Breast epithelium (tissue), 4 donors: ENCODE results near the gene PUM1. TPM values are rescaled to one million over a fixed set of nuclear protein-coding genes. Genes with fewer than 3 reads are reported as not detected.
A peak's percentile ranks its signal among the peaks of the same experiment; 100 is the strongest.

Source experiments
- DNase-seq, 2 donors: peaks; one replicate each; pipeline ENCODE4 v3.0.0-alpha.2; 2019; ENCODE audit warnings: low spot score in 2 of 2
- H3K27ac ChIP-seq, 2 donors: fragments of 200-600 bp; sonication (generic) in 1 of 2; one replicate each; pipeline ENCODE4 v1.5.1; 2016 to 2019; ENCODE audit warnings: mild to moderate bottlenecking in 1 of 2
- H3K27me3 ChIP-seq, 2 donors: fragments of 200-600 bp; sonication (generic) in 1 of 2; one replicate each; pipeline versions ENCODE4 v1.5.1 to v1.6.0; 2017 to 2019; ENCODE audit warnings: control low read depth in 1 of 2, mild to moderate bottlenecking in 1 of 2
- H3K36me3 ChIP-seq: fragments of 200-600 bp; one replicate; pipeline ENCODE4 v1.5.1; 2019
- H3K4me1 ChIP-seq, 2 donors: fragments of 200-600 bp; sonication (generic); one replicate each; pipeline ENCODE4 v1.5.1; 2016 to 2019; ENCODE audit warnings: control low read depth in 1 of 2
- H3K4me3 ChIP-seq, 3 donors: fragments of 200-600 bp; sonication (generic); 1 replicate in 2 of 3; 2 replicates in 1 of 3; pipeline ENCODE4 v1.5.1; 2016 to 2019; ENCODE audit warnings: mild to moderate bottlenecking in 3 of 3, moderate library complexity in 2 of 3
- H3K9me3 ChIP-seq, 2 donors: fragments of 200-600 bp; sonication (generic) in 1 of 2; one replicate each; pipeline ENCODE4 v1.5.1; 2016 to 2019; ENCODE audit warnings: control low read depth in 1 of 2
- POLR2A ChIP-seq: fragments of 450-650 bp; IDR thresholded peaks from one replicate; pipeline ENCODE4 v1.6.1; 2016; ENCODE audit warnings: antibody characterized with exemption, mild to moderate bottlenecking, moderate library complexity
- POLR2AphosphoS5 ChIP-seq, 3 donors: sonication (generic); formaldehyde crosslinking; IDR thresholded peaks; one replicate each; pipeline ENCODE4 v1.6.1; 2017; ENCODE audit warnings: antibody characterized with exemption in 3 of 3
- intact Hi-C: fragments of 100-400 bp; cut with DNase I; formaldehyde crosslinking; loops from one replicate; pipeline ENCODE4 v1.15.1; 2023; ENCODE audit warnings: low total_unique reads
- total RNA-seq, 3 donors: library from RNA; depleted of rRNA; stranded (reverse); fragments of >200 nt; gene quantifications; one replicate each; pipeline ENCODE4 v1.1.0, GENCODE V29; 2016
- TF ChIP-seq, protein P1 (sequence below), 3 donors: fragments of 450-650 bp; IDR thresholded peaks; one replicate each; pipeline ENCODE4 v1.5.1; 2016 to 2017; ENCODE audit warnings: antibody characterized with exemption in 3 of 3, mild to moderate bottlenecking in 3 of 3, moderate library complexity in 3 of 3

The PUM1 gene
- total RNA-seq, 3 donors from 2014 or later: 93.8 to 149 (median 116) TPM

DNA sequence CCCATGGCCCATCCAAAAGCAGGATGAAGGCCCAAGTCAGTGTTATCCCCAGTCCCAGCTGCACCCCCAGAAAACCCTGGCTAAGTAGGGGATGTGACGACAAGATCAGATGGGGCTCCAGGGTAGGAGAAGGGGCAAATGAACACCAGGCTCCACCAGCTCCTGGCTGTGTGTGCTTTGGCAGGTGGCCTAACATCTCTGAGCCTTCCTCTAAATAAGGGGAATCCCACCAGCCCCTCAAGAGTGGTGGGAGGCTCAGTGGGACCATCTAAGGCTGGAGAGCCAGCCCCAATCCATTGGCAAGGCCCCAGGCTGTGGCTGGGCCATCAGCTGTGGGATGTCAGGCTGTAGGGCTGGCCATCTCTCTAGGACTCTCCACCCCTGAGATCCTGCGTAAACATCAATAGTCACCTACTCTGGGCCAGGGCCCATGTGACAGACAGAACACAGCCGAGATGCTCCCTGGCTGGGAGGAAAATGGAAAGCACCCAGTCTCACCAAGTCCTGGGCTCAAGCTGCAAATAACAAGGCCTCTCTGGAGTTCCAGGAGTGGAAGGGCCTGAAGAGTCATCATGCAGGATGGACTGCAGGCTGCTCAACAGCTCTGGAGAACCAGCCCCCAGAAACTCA lies 164.5 kb downstream of the PUM1 start:
- TF ChIP-seq, protein P1, sequence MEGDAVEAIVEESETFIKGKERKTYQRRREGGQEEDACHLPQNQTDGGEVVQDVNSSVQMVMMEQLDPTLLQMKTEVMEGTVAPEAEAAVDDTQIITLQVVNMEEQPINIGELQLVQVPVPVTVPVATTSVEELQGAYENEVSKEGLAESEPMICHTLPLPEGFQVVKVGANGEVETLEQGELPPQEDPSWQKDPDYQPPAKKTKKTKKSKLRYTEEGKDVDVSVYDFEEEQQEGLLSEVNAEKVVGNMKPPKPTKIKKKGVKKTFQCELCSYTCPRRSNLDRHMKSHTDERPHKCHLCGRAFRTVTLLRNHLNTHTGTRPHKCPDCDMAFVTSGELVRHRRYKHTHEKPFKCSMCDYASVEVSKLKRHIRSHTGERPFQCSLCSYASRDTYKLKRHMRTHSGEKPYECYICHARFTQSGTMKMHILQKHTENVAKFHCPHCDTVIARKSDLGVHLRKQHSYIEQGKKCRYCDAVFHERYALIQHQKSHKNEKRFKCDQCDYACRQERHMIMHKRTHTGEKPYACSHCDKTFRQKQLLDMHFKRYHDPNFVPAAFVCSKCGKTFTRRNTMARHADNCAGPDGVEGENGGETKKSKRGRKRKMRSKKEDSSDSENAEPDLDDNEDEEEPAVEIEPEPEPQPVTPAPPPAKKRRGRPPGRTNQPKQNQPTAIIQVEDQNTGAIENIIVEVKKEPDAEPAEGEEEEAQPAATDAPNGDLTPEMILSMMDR (IDR thresholded peaks at IDR 0.05): no peak
- TF ChIP-seq POLR2A (no peak), POLR2AphosphoS5 (IDR thresholded peaks at IDR 0.05) (no peak)
- H3K9me3 ChIP-seq: no peaks in the 10 kb centered on the region
- H3K27me3 ChIP-seq: no peaks in the 10 kb centered on the region
- no peaks in the 10 kb centered on the region for H3K36me3 ChIP-seq
- H3K4me1 ChIP-seq: peaks cover 14 to 15% of the 10 kb centered on the region in 2 donors
- intact Hi-C loops: no loop called here
- DNase-seq: no peak
- peak overlapping the region; percentile 87 to 89 for H3K27ac ChIP-seq
- H3K4me3 ChIP-seq: no peak overlapping the region

DNA sequence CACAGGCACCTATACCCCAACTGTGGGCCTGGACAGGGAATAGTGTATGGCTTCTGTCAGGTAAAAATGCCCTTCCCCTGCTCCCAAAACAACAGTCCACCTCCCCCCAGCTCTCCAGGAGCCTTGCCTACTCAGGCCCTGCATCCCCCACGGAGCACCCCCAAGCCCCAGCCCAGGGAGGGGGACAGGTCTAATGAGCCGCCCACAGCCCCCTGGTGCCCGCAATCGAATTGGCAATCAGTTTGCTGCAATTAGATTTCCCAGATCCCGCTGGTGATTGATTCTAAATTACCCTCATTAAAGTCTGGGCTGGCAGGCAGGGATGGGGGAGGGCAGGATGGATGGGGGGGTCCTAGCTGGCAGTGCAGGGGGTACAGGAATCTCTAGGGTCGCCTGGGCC lies 165.0 kb downstream of the PUM1 start:
- Histone ChIP-seq H3K4me1 (peaks cover 14 to 15% of the 10 kb centered on the region in 2 donors), H3K27ac (peak overlapping the region in 1 of 2 donors; percentile 87), H3K36me3 (no peaks in the 10 kb centered on the region), H3K4me3 (no peak overlapping the region), H3K9me3 (no peaks in the 10 kb centered on the region), H3K27me3 (no peaks in the 10 kb centered on the region)
- no peak for DNase-seq
- intact Hi-C loops: no loop called here
- TF ChIP-seq, protein P1 (IDR thresholded peaks at IDR 0.05): no peak
- TF ChIP-seq POLR2AphosphoS5 (IDR thresholded peaks at IDR 0.05): no peak
- no peak for TF ChIP-seq POLR2A

DNA sequence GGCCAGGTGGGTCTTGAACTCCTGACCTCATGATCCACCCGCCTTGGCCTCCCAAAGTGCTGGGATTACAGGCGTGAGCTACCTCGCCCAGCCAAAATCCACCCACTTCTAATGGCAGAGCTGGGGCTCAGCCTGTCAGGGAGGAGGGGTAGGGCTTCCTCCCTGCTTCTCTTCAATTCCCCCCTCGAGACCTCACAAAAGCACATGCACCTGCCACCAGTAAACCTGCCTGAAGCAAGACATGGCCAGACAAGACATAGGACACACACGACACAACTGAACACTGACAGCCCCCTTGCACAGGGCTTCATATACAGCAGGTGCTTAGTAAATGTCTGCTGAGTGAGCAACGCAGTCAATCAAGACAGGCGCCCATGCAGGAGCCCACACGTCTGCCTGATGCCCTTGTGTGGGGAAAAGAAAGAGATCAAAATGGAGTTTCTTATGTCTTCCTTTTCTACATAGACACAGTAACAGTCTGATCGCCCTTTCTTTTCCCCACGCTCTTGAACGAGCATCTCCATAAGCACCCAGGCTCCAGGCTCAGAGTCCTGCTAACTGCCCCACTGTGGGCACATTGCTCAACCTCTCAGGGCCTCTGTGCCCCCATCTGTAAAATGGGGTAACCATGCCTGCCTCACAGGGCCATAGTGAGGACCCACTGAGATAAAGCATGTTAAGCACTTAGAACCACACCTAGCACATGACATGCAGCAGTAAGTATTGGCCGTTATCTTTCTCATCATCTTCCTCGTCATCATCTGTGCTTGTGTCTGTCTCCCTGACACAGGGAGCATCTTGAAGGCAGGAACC lies 165.7 kb downstream of the PUM1 start:
- no peak for DNase-seq
- no peaks in the 10 kb centered on the region for H3K36me3 ChIP-seq
- intact Hi-C loops: no loop called here
- no peak overlapping the region for H3K4me3 ChIP-seq
- H3K4me1 ChIP-seq: peaks cover 14 to 15% of the 10 kb centered on the region in 2 donors
- peak overlapping the region in 1 of 2 donors; percentile 14 for H3K27ac ChIP-seq
- H3K27me3 ChIP-seq: no peaks in the 10 kb centered on the region
- no peak for TF ChIP-seq POLR2A
- TF ChIP-seq, protein P1 (IDR thresholded peaks at IDR 0.05): no peak
- H3K9me3 ChIP-seq: no peaks in the 10 kb centered on the region

DNA sequence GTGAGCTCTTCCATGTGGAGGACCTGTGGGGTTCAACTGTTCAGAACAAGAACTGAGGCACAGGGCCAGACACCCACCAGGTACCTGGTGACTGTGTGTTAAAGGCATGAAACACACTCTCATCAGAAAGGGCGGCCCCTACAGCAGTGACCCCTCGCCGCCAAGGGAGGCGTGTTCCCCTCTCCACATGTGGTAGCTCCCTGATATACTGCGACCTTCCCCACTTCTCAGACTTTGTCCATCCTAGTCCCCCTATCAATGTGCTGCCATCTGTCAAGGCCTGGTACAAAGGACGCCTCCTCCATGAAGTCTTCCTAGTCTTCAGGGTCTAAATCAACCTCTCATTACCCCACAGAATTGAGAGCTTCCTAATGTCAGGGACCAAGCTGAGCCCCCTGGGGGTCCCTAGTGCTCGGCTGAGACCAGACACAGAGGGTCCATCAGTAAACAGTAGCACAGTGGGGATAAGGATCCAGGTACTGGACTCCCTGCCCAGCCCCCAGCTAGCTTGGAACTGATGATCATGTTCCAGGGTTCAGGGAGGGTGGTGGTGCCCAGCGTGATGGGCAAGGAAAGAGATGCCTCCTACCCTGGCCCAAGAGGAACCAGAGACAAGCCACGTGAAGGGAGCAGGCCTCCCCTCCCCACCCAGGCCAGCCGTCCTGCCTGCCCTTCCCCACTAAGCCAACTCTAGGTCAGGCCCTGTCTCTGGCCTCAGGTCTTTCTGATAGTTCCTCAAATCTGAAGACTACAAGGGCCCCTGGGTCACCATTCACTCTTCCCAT lies 167.3 kb downstream of the PUM1 start:
- H3K4me3 ChIP-seq: no peak overlapping the region
- no peaks in the 10 kb centered on the region for H3K27me3 ChIP-seq
- no peaks in the 10 kb centered on the region for H3K9me3 ChIP-seq
- peaks cover 14 to 15% of the 10 kb centered on the region in 2 donors for H3K4me1 ChIP-seq
- DNase-seq: no peak
- TF ChIP-seq, protein P1 (IDR thresholded peaks at IDR 0.05): no peak
- TF ChIP-seq POLR2A (no peak), POLR2AphosphoS5 (IDR thresholded peaks at IDR 0.05) (no peak)
- H3K36me3 ChIP-seq: no peaks in the 10 kb centered on the region
- H3K27ac ChIP-seq: no peak overlapping the region
- intact Hi-C loops: no loop called here
